ENCODE measurements around the gene GUCY1A2. TPM values are rescaled to one million over a fixed set of nuclear protein-coding genes. Genes with fewer than 3 reads are reported as not detected.

GUCY1A2 gene
- total and polyA plus RNA-seq, 2 donors (not counting 3 experiments of a cell fraction or from before 2014, with no cell fraction given), result 0.02 to 0.03 TPM

GRCh38 chr11:107040433-107041087 lies 22.3 kb upstream of the GUCY1A2 start:
- no peak overlapping the region for H3K27ac ChIP-seq (ENCODE audit: insufficient read depth, low read depth, low read length)
- POLR2A ChIA-PET, result no interaction called here
- BruUV-seq (replicated peaks), result no TSS peak

More at GRCh38 chr11:107040433-107041087, 22.3 kb upstream of the GUCY1A2 start:
- H4K20me1 ChIP-seq (replicated peaks; ENCODE audit: control insufficient read depth, extremely low read depth, insufficient read depth, low read length), result no peaks in the 10 kb centered on the region
- H2AFZ ChIP-seq (ENCODE audit: low read depth, low read length), result no peak overlapping the region
- no peaks in the 10 kb centered on the region for H3K9me3 ChIP-seq (replicated peaks; ENCODE audit: control insufficient read depth, insufficient read depth, low read length)
- DNase-seq (ENCODE audit: low read depth, low spot score) (no peak), FAIRE-seq (no peak)
- TF ChIP-seq POLR2AphosphoS5 (IDR thresholded peaks at IDR 0.05; ENCODE audit: insufficient read depth, low read depth, low read length) (no peak), FOS (IDR thresholded peaks at IDR 0.05; ENCODE audit: borderline replicate concordance, insufficient read depth, low read length) (no peak), CTCF (IDR thresholded peaks at IDR 0.05; ENCODE audit: extremely low read depth in 1 of 2, insufficient read depth in 1 of 2, low read depth in 1 of 2, low read length in 2 of 2) (no peak), EZH2 (IDR thresholded peaks at IDR 0.05; ENCODE audit: borderline replicate concordance, low read depth, low read length, severe bottlenecking) (no peak), GATA2 (IDR thresholded peaks at IDR 0.05; ENCODE audit: insufficient read depth, insufficient read length, low read depth, low read length) (no peak), MAX (IDR thresholded peaks at IDR 0.05; ENCODE audit: insufficient read depth, insufficient read length) (no peak), POLR2A (IDR thresholded peaks at IDR 0.05; ENCODE audit: low read depth, low read length) (no peak), JUN (IDR thresholded peaks at IDR 0.05; ENCODE audit: borderline replicate concordance, insufficient read depth, insufficient read length, low read depth) (no peak), MYC (IDR thresholded peaks at IDR 0.05; ENCODE audit: low read depth, low read length) (no peak)
- CTCF ChIA-PET, result interaction anchor here (1.6 kb wide), 1 partner anchor 884 kb away, joined by 4 read pairs; no protein-coding TSS in a partner anchor
- no peak overlapping the region for H3K4me2 ChIP-seq (ENCODE audit: insufficient read depth, low read length)
- no peaks in the 10 kb centered on the region for H3K79me2 ChIP-seq (ENCODE audit: control insufficient read depth, insufficient read depth, low read length)
- intact Hi-C loops (cut with micrococcal nuclease), result no loop called here
- H3K36me3 ChIP-seq (ENCODE audit: control insufficient read depth in 2 of 2, extremely low read depth in 1 of 2, insufficient read depth in 2 of 2, low read length in 2 of 2), result no peaks in the 10 kb centered on the region
- H3K4me3 ChIP-seq (replicated peaks in 1 of 3; ENCODE audit: insufficient read depth in 1 of 3, low read depth in 1 of 3, low read length in 3 of 3), result no peak overlapping the region
- H3K9ac ChIP-seq (replicated peaks; ENCODE audit: extremely low read depth, insufficient read depth, low read length), result no peak overlapping the region
- H3K9me1 ChIP-seq (replicated peaks; ENCODE audit: control insufficient read depth, extremely low read depth, insufficient read depth, low read length), result no peaks in the 10 kb centered on the region
- H3K27me3 ChIP-seq (ENCODE audit: control insufficient read depth in 2 of 2, insufficient read depth in 2 of 2, low read length in 2 of 2), result no peaks in the 10 kb centered on the region
- dilution Hi-C loops (cut with MboI; ENCODE audit: extremely low pct_ligation_motif_present, low sequenced_read_pairs), result no loop called here
- H3K4me1 ChIP-seq (ENCODE audit: control insufficient read depth, extremely low read depth, insufficient read depth, low read length), result no peaks in the 10 kb centered on the region
